ENCODE data around the gene SARS1. TPM values are rescaled to one million over a fixed set of nuclear protein-coding genes. Genes with fewer than 3 reads are reported as not detected.

SARS1 gene
- total RNA-seq, 1 donor from 2014 or later = 153 TPM

GRCh38 chr1:109181085-109181806 is 32.5 kb upstream of the SARS1 start:
- peak; percentile 62 for DNase-seq (ENCODE audit: low read depth)
- H3K4me3 ChIP-seq (ENCODE audit: low read depth, low read length) = no peak overlapping the region
- TF ChIP-seq, protein P1, sequence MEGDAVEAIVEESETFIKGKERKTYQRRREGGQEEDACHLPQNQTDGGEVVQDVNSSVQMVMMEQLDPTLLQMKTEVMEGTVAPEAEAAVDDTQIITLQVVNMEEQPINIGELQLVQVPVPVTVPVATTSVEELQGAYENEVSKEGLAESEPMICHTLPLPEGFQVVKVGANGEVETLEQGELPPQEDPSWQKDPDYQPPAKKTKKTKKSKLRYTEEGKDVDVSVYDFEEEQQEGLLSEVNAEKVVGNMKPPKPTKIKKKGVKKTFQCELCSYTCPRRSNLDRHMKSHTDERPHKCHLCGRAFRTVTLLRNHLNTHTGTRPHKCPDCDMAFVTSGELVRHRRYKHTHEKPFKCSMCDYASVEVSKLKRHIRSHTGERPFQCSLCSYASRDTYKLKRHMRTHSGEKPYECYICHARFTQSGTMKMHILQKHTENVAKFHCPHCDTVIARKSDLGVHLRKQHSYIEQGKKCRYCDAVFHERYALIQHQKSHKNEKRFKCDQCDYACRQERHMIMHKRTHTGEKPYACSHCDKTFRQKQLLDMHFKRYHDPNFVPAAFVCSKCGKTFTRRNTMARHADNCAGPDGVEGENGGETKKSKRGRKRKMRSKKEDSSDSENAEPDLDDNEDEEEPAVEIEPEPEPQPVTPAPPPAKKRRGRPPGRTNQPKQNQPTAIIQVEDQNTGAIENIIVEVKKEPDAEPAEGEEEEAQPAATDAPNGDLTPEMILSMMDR (conservative IDR thresholded peaks at IDR 0.05; ENCODE audit: low read depth, low read length) = no peak

GRCh38 chr1:109181807-109182163 is 31.9 kb upstream of the SARS1 start:
- TF ChIP-seq, protein P1 (conservative IDR thresholded peaks at IDR 0.05; ENCODE audit: low read depth, low read length) = no peak
- no peak for DNase-seq (ENCODE audit: low read depth)
- no peak overlapping the region for H3K4me3 ChIP-seq (ENCODE audit: low read depth, low read length)

- no peak for DNase-seq (ENCODE audit: low read depth)
- no peak overlapping the region for H3K4me3 ChIP-seq (ENCODE audit: low read depth, low read length)
- TF ChIP-seq, protein P1 (conservative IDR thresholded peaks at IDR 0.05; ENCODE audit: low read depth, low read length) = no peak
Observed at GRCh38 chr1:109183058-109183738, 30.5 kb upstream of the SARS1 start.

GRCh38 chr1:109184687-109185086 is 29.0 kb upstream of the SARS1 start:
- TF ChIP-seq, protein P1 (conservative IDR thresholded peaks at IDR 0.05; ENCODE audit: low read depth, low read length) = no peak
- DNase-seq (ENCODE audit: low read depth) = no peak
- no peak overlapping the region for H3K4me3 ChIP-seq (ENCODE audit: low read depth, low read length)

GRCh38 chr1:109185357-109185756 is 28.4 kb upstream of the SARS1 start:
- no peak overlapping the region for H3K4me3 ChIP-seq (ENCODE audit: low read depth, low read length)
- no peak for DNase-seq (ENCODE audit: low read depth)
- TF ChIP-seq, protein P1 (conservative IDR thresholded peaks at IDR 0.05; ENCODE audit: low read depth, low read length) = no peak

GRCh38 chr1:109185990-109186732 is 27.6 kb upstream of the SARS1 start:
- no peak overlapping the region for H3K4me3 ChIP-seq (ENCODE audit: low read depth, low read length)
- DNase-seq (ENCODE audit: low read depth) = no peak
- TF ChIP-seq, protein P1 (conservative IDR thresholded peaks at IDR 0.05; ENCODE audit: low read depth, low read length) = no peak
